Activated T-helper 1 cell treated with Interleukin-2 at 50 U/mL for 16 hours (primary cell): ENCODE measurements around the gene PAPPA.

Experiments used
- DNase-seq: peaks from one replicate; pipeline ENCODE4 v3.0.0-alpha.2; 2020; ENCODE audit warnings: low read depth

The PAPPA gene

GRCh38 chr9:116151966-116152381 is 1.6 kb upstream of the PAPPA start:
- no peak for DNase-seq

- DNase-seq: no peak
Observed at GRCh38 chr9:116152390-116152789, 1.2 kb upstream of the PAPPA start.

- no peak for DNase-seq
Observed at GRCh38 chr9:116152941-116153764, 438 bp upstream of the PAPPA start.

GRCh38 chr9:116154334-116154975 is 864 bp downstream of the PAPPA start:
- DNase-seq: no peak

- no peak for DNase-seq
Observed at GRCh38 chr9:116154976-116155697, 1.5 kb downstream of the PAPPA start.

- DNase-seq: no peak
Observed at GRCh38 chr9:116155698-116156039, 2.1 kb downstream of the PAPPA start.

- DNase-seq: no peak
Observed at GRCh38 chr9:116156621-116157314, 3.2 kb downstream of the PAPPA start.

GRCh38 chr9:116157436-116158138 is 4.0 kb downstream of the PAPPA start:
- no peak for DNase-seq

- no peak for DNase-seq
Observed at GRCh38 chr9:116160676-116161571, 7.3 kb downstream of the PAPPA start.

- DNase-seq: no peak
Observed at GRCh38 chr9:116162241-116162781, 8.7 kb downstream of the PAPPA start.

- no peak for DNase-seq
Observed at GRCh38 chr9:116163293-116164055, 9.9 kb downstream of the PAPPA start.

- no peak for DNase-seq
Observed at GRCh38 chr9:116165912-116166311, 12.3 kb downstream of the PAPPA start.

GRCh38 chr9:116166713-116167112 is 13.1 kb downstream of the PAPPA start:
- no peak for DNase-seq

- no peak for DNase-seq
Observed at GRCh38 chr9:116168231-116168630, 14.6 kb downstream of the PAPPA start.

GRCh38 chr9:116172216-116172615 is 18.6 kb downstream of the PAPPA start:
- no peak for DNase-seq

- DNase-seq: no peak
Observed at GRCh38 chr9:116174347-116174746, 20.8 kb downstream of the PAPPA start.

- no peak for DNase-seq
Observed at GRCh38 chr9:116175614-116176013, 22.0 kb downstream of the PAPPA start.

- no peak for DNase-seq
Observed at GRCh38 chr9:116178481-116179211, 25.1 kb downstream of the PAPPA start.

GRCh38 chr9:116179568-116179967 is 26.0 kb downstream of the PAPPA start:
- no peak for DNase-seq
